Colonic mucosa (tissue), 4 donors: ENCODE data around the gene ACVR1B. TPM values are rescaled to one million over a fixed set of nuclear protein-coding genes. Genes with fewer than 3 reads are reported as not detected.
A peak's percentile ranks its signal among the peaks of the same experiment; 100 is the strongest.

Experiments
- DNase-seq: peaks from one replicate; pipeline ENCODE4 v3.0.0-alpha.2; 2020
- H3K27ac ChIP-seq: fragments of 200-600 bp; one replicate; pipeline ENCODE4 v1.8.0; 2021
- H3K27me3 ChIP-seq: fragments of 200-600 bp; one replicate; pipeline ENCODE4 v1.8.0; 2021
- H3K36me3 ChIP-seq: fragments of 200-600 bp; one replicate; pipeline ENCODE4 v1.8.0; 2021
- H3K4me1 ChIP-seq: fragments of 200-600 bp; one replicate; pipeline ENCODE4 v1.8.0; 2021; ENCODE audit warnings: mild to moderate bottlenecking
- H3K4me3 ChIP-seq: fragments of 200-600 bp; one replicate; pipeline ENCODE4 v1.8.0; 2021
- H3K9ac ChIP-seq, 2 donors: one replicate each; pipeline ENCODE4 v1.7.0; 2013; ENCODE audit warnings: control low read depth in 2 of 2, low read depth in 2 of 2, low read length in 2 of 2
- H3K9me3 ChIP-seq: fragments of 200-600 bp; one replicate; pipeline ENCODE4 v1.8.0; 2021
- intact Hi-C: fragments of 100-400 bp; cut with DNase I; formaldehyde crosslinking; loops from one replicate; pipeline ENCODE4 v1.14.1; 2022
- total RNA-seq, 2 donors: library from RNA; stranded (reverse); fragmentation: NEBNext Ultra II Directional in 1 of 2; extraction: Animal tissue kit (Norgen Biotek cat#: 25700) in 1 of 2; gene quantifications; one replicate each; pipeline ENCODE4 v1.2.1, GENCODE V29; 2021
- TF ChIP-seq, protein P1 (sequence below): fragments of 200-600 bp; IDR thresholded peaks from one replicate; pipeline ENCODE4 v1.8.0; 2022; ENCODE audit warnings: antibody characterized with exemption, mild to moderate bottlenecking
- donor health status: healthy.
- donor health status: DM: no; HTN: no; CAD: no.
- donor health status: DM: no; HTN: no; CAD: no.

ACVR1B gene
- total RNA-seq, 2 donors from 2014 or later: 56.0 to 63.0 TPM

DNA sequence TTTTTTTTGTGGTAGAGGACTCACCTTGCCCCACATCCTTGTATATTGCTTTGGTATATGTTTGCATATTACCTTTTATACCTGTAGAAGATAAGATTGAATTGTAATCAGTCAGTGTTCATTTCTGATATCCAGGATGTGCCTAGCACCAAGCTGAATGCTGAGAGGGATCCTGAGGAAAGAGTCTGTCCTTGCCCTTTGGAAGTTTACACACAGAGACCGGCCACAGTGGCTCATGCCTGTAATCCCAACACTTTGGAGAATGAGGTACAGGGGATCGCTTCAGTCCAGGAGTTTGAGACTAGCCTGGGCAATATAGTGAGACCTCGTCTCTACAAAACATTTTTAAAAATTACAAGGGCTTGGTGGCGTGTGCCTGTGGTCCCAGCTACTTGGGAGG is 8.4 kb downstream of the ACVR1B start:
- Histone ChIP-seq H3K4me1 (peaks cover 21% of the 10 kb centered on the region), H3K27me3 (no peaks in the 10 kb centered on the region), H3K9me3 (no peaks in the 10 kb centered on the region), H3K27ac (peak overlapping the region; percentile 44), H3K9ac (no peak overlapping the region), H3K36me3 (no peaks in the 10 kb centered on the region), H3K4me3 (no peak overlapping the region)
- TF ChIP-seq, protein P1, sequence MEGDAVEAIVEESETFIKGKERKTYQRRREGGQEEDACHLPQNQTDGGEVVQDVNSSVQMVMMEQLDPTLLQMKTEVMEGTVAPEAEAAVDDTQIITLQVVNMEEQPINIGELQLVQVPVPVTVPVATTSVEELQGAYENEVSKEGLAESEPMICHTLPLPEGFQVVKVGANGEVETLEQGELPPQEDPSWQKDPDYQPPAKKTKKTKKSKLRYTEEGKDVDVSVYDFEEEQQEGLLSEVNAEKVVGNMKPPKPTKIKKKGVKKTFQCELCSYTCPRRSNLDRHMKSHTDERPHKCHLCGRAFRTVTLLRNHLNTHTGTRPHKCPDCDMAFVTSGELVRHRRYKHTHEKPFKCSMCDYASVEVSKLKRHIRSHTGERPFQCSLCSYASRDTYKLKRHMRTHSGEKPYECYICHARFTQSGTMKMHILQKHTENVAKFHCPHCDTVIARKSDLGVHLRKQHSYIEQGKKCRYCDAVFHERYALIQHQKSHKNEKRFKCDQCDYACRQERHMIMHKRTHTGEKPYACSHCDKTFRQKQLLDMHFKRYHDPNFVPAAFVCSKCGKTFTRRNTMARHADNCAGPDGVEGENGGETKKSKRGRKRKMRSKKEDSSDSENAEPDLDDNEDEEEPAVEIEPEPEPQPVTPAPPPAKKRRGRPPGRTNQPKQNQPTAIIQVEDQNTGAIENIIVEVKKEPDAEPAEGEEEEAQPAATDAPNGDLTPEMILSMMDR: no peak
- DNase-seq: no peak
- intact Hi-C loops: no loop called here

GRCh38 chr12:51960488-51960887 is 9.0 kb downstream of the ACVR1B start:
- Histone ChIP-seq H3K27me3 (no peaks in the 10 kb centered on the region), H3K9me3 (no peaks in the 10 kb centered on the region), H3K4me3 (no peak overlapping the region), H3K27ac (peak overlapping the region; percentile 44), H3K4me1 (peaks cover 18% of the 10 kb centered on the region), H3K36me3 (no peaks in the 10 kb centered on the region), H3K9ac (peak overlapping the region in 1 of 2 donors; percentile 22)
- DNase-seq: no peak
- TF ChIP-seq, protein P1: no peak
- intact Hi-C loops: no loop called here

- Histone ChIP-seq H3K4me3 (no peak overlapping the region), H3K27ac (peak overlapping the region; percentile 44), H3K9ac (peak overlapping the region in 1 of 2 donors; percentile 22), H3K9me3 (no peaks in the 10 kb centered on the region), H3K36me3 (no peaks in the 10 kb centered on the region), H3K4me1 (peaks cover 14% of the 10 kb centered on the region), H3K27me3 (no peaks in the 10 kb centered on the region)
- intact Hi-C loops: no loop called here
- TF ChIP-seq, protein P1: no peak
- DNase-seq: no peak
Observed at GRCh38 chr12:51960890-51961289, 9.4 kb downstream of the ACVR1B start.

DNA sequence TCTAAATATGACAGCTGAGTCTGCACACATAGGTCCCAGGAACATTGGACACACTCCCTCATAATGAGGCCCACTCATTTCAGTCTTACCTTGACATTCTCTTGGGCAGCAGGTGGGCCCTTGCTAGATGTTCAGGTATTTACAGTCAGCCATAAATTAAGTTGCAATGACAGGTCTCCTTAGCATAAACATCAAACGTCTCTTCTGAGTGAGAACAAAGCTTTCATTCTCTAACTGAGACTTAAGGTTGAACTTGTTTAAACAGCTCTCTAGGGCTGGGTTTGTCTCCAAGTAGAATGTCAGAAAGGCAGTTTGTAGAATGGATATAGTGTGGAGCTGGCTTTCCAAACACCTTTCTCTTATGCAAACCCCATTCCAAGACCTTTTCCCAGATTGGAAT is 10.3 kb downstream of the ACVR1B start:
- Histone ChIP-seq H3K27ac (peak overlapping the region; percentile 44), H3K9me3 (no peaks in the 10 kb centered on the region), H3K27me3 (no peaks in the 10 kb centered on the region), H3K36me3 (no peaks in the 10 kb centered on the region), H3K4me1 (peaks cover 8% of the 10 kb centered on the region), H3K9ac (peak overlapping the region in 1 of 2 donors; percentile 65), H3K4me3 (no peak overlapping the region)
- intact Hi-C loops: no loop called here
- peak; percentile 59 for DNase-seq
- TF ChIP-seq, protein P1: no peak

- Histone ChIP-seq H3K27ac (peak overlapping the region; percentile 44), H3K4me1 (peaks cover 8% of the 10 kb centered on the region), H3K9ac (peak overlapping the region in 1 of 2 donors; percentile 65), H3K9me3 (no peaks in the 10 kb centered on the region), H3K27me3 (no peaks in the 10 kb centered on the region), H3K36me3 (no peaks in the 10 kb centered on the region), H3K4me3 (no peak overlapping the region)
- intact Hi-C loops: no loop called here
- TF ChIP-seq, protein P1: no peak
- DNase-seq: no peak
Observed at GRCh38 chr12:51962737-51963136, 11.2 kb downstream of the ACVR1B start.
